ENCODE results near the gene ONECUT3.

GRCh38 chr19:1805401-1806183, 52.3 kb downstream of the ONECUT3 start:
- TF ChIP-seq POLR2A (IDR thresholded peaks at IDR 0.05; ENCODE audit: low read depth, low read length) (no peak), POLR2AphosphoS5 (IDR thresholded peaks at IDR 0.05; ENCODE audit: low read depth, low read length) (no peak)

Measured in GM12892 (cell line).